HepG2 (cell line): ENCODE data around the gene GRID1. TPM values are rescaled to one million over a fixed set of nuclear protein-coding genes. Genes with fewer than 3 reads are reported as not detected.

ENCODE experiments used
- ATAC-seq: fragments of 200-7000 bp; cut with Tn5 transposase; 3 replicates; pipeline ENCODE4 v1.9.1; 2020; ENCODE audit warnings: mild to moderate bottlenecking, moderate library complexity
- BruUV-seq: library from RNA; stranded (reverse); fragments of 400-500 nt; replicated peaks from 2 replicates; lab custom pipeline; 2021; lab: Mats Ljungman, UMichigan
- CTCF ChIA-PET: fragments of 300-600 bp; formaldehyde crosslinking; extraction: SDS; loops from one replicate; lab custom pipeline; 2021; ENCODE audit warnings: low total read pairs, inconsistent platforms, low intra/inter-chr PET ratio; lab: Yijun Ruan, JAX
- POLR2A ChIA-PET: fragments of 350-600 bp; sonication (Branson Sonifier 250); formaldehyde crosslinking; loops from one replicate; lab custom pipeline; 2020; ENCODE audit warnings: antibody characterized with exemption, inconsistent platforms; lab: Yijun Ruan, JAX
- DNase-seq: peaks from one replicate; pipeline ENCODE4 v3.0.0-alpha.2; 2015; ENCODE audit warnings: low spot score
- FAIRE-seq: peaks from 3 replicates; lab custom pipeline; 2011; peaks lifted over from hg19 to GRCh38; lab: Jason Lieb, UNC
- H2AFZ ChIP-seq: one replicate; pipeline ENCODE4 v1.6.1; 2011; ENCODE audit warnings: low read length, inconsistent platforms
- H3K27ac ChIP-seq: fragments of 300-600 bp; 3 replicates; pipeline ENCODE4 v1.8.0; 2011; ENCODE audit warnings: mixed run types, mild to moderate bottlenecking, mixed read lengths, low read length, inconsistent platforms; ENCODE audit not compliant: insufficient read depth; ENCODE audit errors: extremely low read length
- H3K27me3 ChIP-seq, 2 experiments: fragments of 200-600 bp in 1 of 2; 2 replicates in 1 of 2; 3 replicates in 1 of 2; pipeline versions ENCODE4 v1.6.0 to v1.8.0; 2011; ENCODE audit warnings: low read length in 2 of 2, mild to moderate bottlenecking in 2 of 2, moderate library complexity in 2 of 2, inconsistent platforms in 1 of 2; ENCODE audit not compliant: insufficient read depth in 2 of 2, control insufficient read depth in 1 of 2
- H3K36me3 ChIP-seq, 2 experiments: fragments of 200-600 bp in 1 of 2; replicated peaks in 1 of 2; 2 replicates in 1 of 2; 3 replicates in 1 of 2; pipeline versions ENCODE4 v1.5.1 to v1.8.0; 2011; ENCODE audit warnings: low read length in 2 of 2, inconsistent platforms in 1 of 2; ENCODE audit not compliant: insufficient read depth in 2 of 2, control insufficient read depth in 1 of 2
- H3K4me1 ChIP-seq: 2 replicates; pipeline ENCODE4 v1.5.1; 2012; ENCODE audit warnings: low read length, inconsistent platforms; ENCODE audit not compliant: insufficient read depth
- H3K4me2 ChIP-seq: 2 replicates; pipeline ENCODE4 v1.6.0; 2011; ENCODE audit warnings: low read depth, low read length, inconsistent platforms
- H3K4me3 ChIP-seq, 3 experiments: fragments of 200-600 bp in 1 of 3; sonication (generic), shearing (Covaris generic) in 1 of 3; replicated peaks in 1 of 3; 2 replicates each; pipeline ENCODE4 v1.5.1; 2011 to 2016; ENCODE audit warnings: low read length in 3 of 3, inconsistent platforms in 2 of 3, low read depth in 2 of 3, mild to moderate bottlenecking in 2 of 3, control low read depth in 1 of 3, mixed read lengths in 1 of 3; ENCODE audit not compliant: insufficient read depth in 1 of 3
- H3K79me2 ChIP-seq: one replicate; pipeline ENCODE4 v1.6.1; 2011; ENCODE audit warnings: low read length, inconsistent platforms; ENCODE audit not compliant: insufficient read depth
- H3K9ac ChIP-seq: 2 replicates; pipeline ENCODE4 v1.6.0; 2011; ENCODE audit warnings: mild to moderate bottlenecking, low read depth, low read length, inconsistent platforms; ENCODE audit not compliant: insufficient read depth
- H3K9me3 ChIP-seq: 2 replicates; pipeline ENCODE4 v1.5.1; 2012; ENCODE audit warnings: mild to moderate bottlenecking, low read length
- H4K20me1 ChIP-seq: 2 replicates; pipeline ENCODE4 v1.6.0; 2011; ENCODE audit warnings: inconsistent platforms, mild to moderate bottlenecking, low read length, moderate library complexity; ENCODE audit not compliant: insufficient read depth
- FOXA1 ChIP-seq, 2 experiments: fragments of 450-650 bp in 1 of 2; sonication (generic) in 1 of 2; formaldehyde crosslinking in 1 of 2; IDR thresholded peaks; 2 replicates each; pipeline versions ENCODE4 v1.4.0 to v1.6.1; 2016 to 2020; ENCODE audit warnings: missing genetic modification reagents in 1 of 2
- FOXK2 ChIP-seq: fragments of 450-650 bp; IDR thresholded peaks from 2 replicates; pipeline ENCODE4 v1.6.1; 2016
- HNF4G ChIP-seq, 2 experiments: sonication (generic) in 1 of 2; formaldehyde crosslinking in 1 of 2; IDR thresholded peaks; 2 replicates each; pipeline versions ENCODE4 v1.4.0 to v1.6.1; 2011 to 2020; ENCODE audit warnings: borderline replicate concordance in 2 of 2, low read depth in 2 of 2, mild to moderate bottlenecking in 2 of 2, low read length in 1 of 2, missing genetic modification reagents in 1 of 2, moderate library complexity in 1 of 2
- JUNB ChIP-seq: sonication (generic); formaldehyde crosslinking; IDR thresholded peaks from 2 replicates; pipeline ENCODE4 v1.8.0; 2022; ENCODE audit warnings: missing genetic modification reagents, mild to moderate bottlenecking, borderline replicate concordance
- LBX2 ChIP-seq: sonication (generic); formaldehyde crosslinking; IDR thresholded peaks from 2 replicates; pipeline ENCODE4 v1.5.0; 2020; ENCODE audit warnings: missing genetic modification reagents, mild to moderate bottlenecking, borderline replicate concordance
- MEF2D ChIP-seq: sonication (generic); formaldehyde crosslinking; IDR thresholded peaks from 2 replicates; pipeline ENCODE4 v1.5.1; 2020; ENCODE audit warnings: mild to moderate bottlenecking, missing genetic modification reagents
- NFIB ChIP-seq: sonication (generic); formaldehyde crosslinking; IDR thresholded peaks from 2 replicates; pipeline ENCODE4 v1.9.0; 2021; ENCODE audit warnings: missing genetic modification reagents, mild to moderate bottlenecking, borderline replicate concordance
- ZNF138 ChIP-seq: sonication (generic); formaldehyde crosslinking; IDR thresholded peaks from 2 replicates; pipeline ENCODE4 v1.5.0; 2020; ENCODE audit warnings: mild to moderate bottlenecking, low read depth, missing genetic modification reagents
- ZNF326 ChIP-seq: sonication (generic); formaldehyde crosslinking; IDR thresholded peaks from 2 replicates; pipeline ENCODE4 v1.4.0; 2020; ENCODE audit warnings: missing genetic modification reagents, borderline replicate concordance
- ZNF468 ChIP-seq: sonication (generic); formaldehyde crosslinking; IDR thresholded peaks from 2 replicates; pipeline ENCODE4 v1.8.0; 2022; ENCODE audit warnings: mild to moderate bottlenecking, moderate library complexity, missing genetic modification reagents
- ZSCAN31 ChIP-seq: sonication (generic); formaldehyde crosslinking; IDR thresholded peaks from 2 replicates; pipeline ENCODE4 v1.5.0; 2020; ENCODE audit warnings: low read depth, mild to moderate bottlenecking, missing genetic modification reagents
- WGBS: methylation state at CpG from one replicate; pipeline ENCODE4 v1.1.6; 2017; ENCODE audit warnings: low lambda C conversion rate; 5-methylcytosine and 5-hydroxymethylcytosine counted together
- in situ Hi-C: cut with HindIII; loops from 2 replicates; pipeline ENCODE4 v1.10.0; 2017; ENCODE audit warnings: low pct_unique_long_range_greater_than_20kb; ENCODE audit not compliant: extremely low pct_ligation_motif_present
- intact Hi-C: fragments of 100-400 bp; cut with micrococcal nuclease; formaldehyde crosslinking; loops from one replicate; pipeline ENCODE4 v1.10.0; 2022; ENCODE audit not compliant: unreplicated experiment
- polyA plus RNA-seq, 8 experiments: library from polyadenylated mRNA; depleted of rRNA in 3 of 8; stranded (reverse) in 7 of 8; unstranded in 1 of 8; fragments of >200 nt; fragmentation: Illumina TruSeq in 4 of 8; extraction: Trizol in 4 of 8; gene quantifications; 2 replicates each; pipeline versions ENCODE4 v1.2.1 to v1.2.3, GENCODE V29; 2011 to 2016; ENCODE audit warnings: low read depth in 4 of 8, missing spikeins in 1 of 8, mixed read lengths in 1 of 8; ENCODE audit not compliant: insufficient read depth in 1 of 8
- total RNA-seq, 5 experiments: library from RNA; depleted of rRNA; stranded (reverse); fragments of >200 nt; fragmentation: Illumina TruSeq; extraction: Trizol; gene quantifications; 2 replicates each; pipeline ENCODE4 v1.2.3, GENCODE V29; 2016; ENCODE audit warnings: low read depth in 1 of 5
- TF ChIP-seq, protein P1 (sequence below): sonication (generic); formaldehyde crosslinking; IDR thresholded peaks from 2 replicates; pipeline ENCODE4 v1.8.1; 2023; ENCODE audit warnings: mild to moderate bottlenecking, missing genetic modification reagents, borderline replicate concordance
- TF ChIP-seq, protein P2 (sequence below): sonication (generic); IDR thresholded peaks from 2 replicates; pipeline ENCODE4 v1.6.1; 2016; ENCODE audit warnings: low read depth, borderline replicate concordance
- TF ChIP-seq, protein P3 (sequence below): IDR thresholded peaks from 2 replicates; pipeline ENCODE4 v1.6.1; 2018; ENCODE audit warnings: missing genetic modification reagents, mild to moderate bottlenecking, missing compliant biosample characterization

The GRID1 gene
- total and polyA plus RNA-seq, 2 of the 13 experiments (the other 11 are each of a cell fraction or from before 2014, with no cell fraction given), result 0.05 TPM; not detected in 1

DNA sequence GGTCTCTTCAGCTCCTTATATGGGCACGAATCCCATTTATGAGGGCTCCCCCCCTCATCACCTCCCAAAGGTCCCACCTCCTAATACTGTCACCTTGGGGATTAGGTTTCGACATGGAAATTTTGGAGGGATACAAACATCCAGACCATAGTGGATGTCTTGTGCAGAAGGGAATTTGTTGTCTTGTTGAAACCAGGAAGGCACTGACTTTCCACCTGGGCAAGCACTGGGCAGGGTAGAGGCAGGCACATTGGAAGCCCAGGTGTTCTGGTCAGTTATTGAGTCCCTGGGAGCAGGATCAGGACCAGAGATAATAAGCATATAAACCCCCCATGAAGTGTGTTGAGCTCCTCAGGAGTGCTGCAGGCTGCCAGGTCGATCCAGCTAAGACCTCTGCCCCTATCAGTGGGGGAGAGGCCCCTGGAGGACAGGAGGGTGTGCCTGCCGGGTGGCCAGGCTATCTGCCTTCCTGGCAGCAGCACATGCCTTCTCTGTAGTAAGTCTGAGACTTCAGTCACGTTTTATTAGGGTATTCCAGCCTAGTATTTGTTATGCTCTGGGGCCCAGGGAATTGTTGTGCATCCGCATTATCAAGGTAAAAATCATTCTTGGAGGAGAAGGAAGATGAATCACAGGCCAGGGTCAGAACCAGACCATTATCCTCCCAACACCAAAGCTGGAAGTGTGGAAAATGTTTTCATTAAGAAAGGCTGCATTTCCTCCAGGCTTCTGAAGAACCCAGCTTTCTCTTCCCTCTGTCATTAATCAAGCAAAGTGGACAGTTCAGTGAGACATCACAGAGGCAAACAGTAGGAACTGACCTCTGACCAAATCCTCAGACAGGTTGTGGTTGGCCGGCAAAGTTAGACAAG lies 503.1 kb downstream of the GRID1 start:
- Histone ChIP-seq H3K27ac (no peak overlapping the region), H3K27me3 (no peaks in the 10 kb centered on the region), H3K79me2 (no peaks in the 10 kb centered on the region), H4K20me1 (no peaks in the 10 kb centered on the region), H3K4me1 (no peaks in the 10 kb centered on the region), H3K9ac (no peak overlapping the region), H2AFZ (no peak overlapping the region), H3K4me3 (no peak overlapping the region), H3K4me2 (no peak overlapping the region), H3K9me3 (no peaks in the 10 kb centered on the region), H3K36me3 (no peaks in the 10 kb centered on the region)
- 2% methylated on average over 5 of the region's 7 CpGs for WGBS
- TF ChIP-seq FOXK2, result no peak
- no peak for TF ChIP-seq FOXA1 (IDR thresholded peaks at IDR 0.05)
- no peak for TF ChIP-seq FOXA1 (CRISPR knock-in tag; IDR thresholded peaks at IDR 0.05)
- TF ChIP-seq, protein P1, sequence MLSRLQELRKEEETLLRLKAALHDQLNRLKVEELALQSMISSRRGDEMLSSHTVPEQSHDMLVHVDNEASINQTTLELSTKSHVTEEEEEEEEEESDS (CRISPR knock-in tag), result no peak
- TF ChIP-seq ZNF326, result no peak
- no peak for TF ChIP-seq NFIB (CRISPR knock-in tag)
- TF ChIP-seq, protein P2, sequence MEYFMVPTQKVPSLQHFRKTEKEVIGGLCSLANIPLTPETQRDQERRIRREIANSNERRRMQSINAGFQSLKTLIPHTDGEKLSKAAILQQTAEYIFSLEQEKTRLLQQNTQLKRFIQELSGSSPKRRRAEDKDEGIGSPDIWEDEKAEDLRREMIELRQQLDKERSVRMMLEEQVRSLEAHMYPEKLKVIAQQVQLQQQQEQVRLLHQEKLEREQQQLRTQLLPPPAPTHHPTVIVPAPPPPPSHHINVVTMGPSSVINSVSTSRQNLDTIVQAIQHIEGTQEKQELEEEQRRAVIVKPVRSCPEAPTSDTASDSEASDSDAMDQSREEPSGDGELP, result no peak
- TF ChIP-seq ZNF138, result no peak
- no peak for TF ChIP-seq JUNB
- TF ChIP-seq HNF4G (IDR thresholded peaks at IDR 0.05; ENCODE audit: borderline replicate concordance, low read depth, low read length), result no peak
- no peak for TF ChIP-seq HNF4G (CRISPR knock-in tag; IDR thresholded peaks at IDR 0.05; ENCODE audit: borderline replicate concordance, low read depth)
- TF ChIP-seq, protein P3, sequence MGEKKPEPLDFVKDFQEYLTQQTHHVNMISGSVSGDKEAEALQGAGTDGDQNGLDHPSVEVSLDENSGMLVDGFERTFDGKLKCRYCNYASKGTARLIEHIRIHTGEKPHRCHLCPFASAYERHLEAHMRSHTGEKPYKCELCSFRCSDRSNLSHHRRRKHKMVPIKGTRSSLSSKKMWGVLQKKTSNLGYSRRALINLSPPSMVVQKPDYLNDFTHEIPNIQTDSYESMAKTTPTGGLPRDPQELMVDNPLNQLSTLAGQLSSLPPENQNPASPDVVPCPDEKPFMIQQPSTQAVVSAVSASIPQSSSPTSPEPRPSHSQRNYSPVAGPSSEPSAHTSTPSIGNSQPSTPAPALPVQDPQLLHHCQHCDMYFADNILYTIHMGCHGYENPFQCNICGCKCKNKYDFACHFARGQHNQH, result no peak
- no peak for TF ChIP-seq LBX2 (CRISPR knock-in tag)
- no peak for TF ChIP-seq MEF2D (CRISPR knock-in tag)
- TF ChIP-seq ZSCAN31 (CRISPR knock-in tag), result no peak
- no peak for TF ChIP-seq ZNF468 (CRISPR knock-in tag)
- no TSS peak for BruUV-seq
- CTCF ChIA-PET, result no interaction called here
- POLR2A ChIA-PET, result no interaction called here
- in situ Hi-C loops, result no loop called here
- FAIRE-seq (no peak), ATAC-seq (no peak), DNase-seq (no peak)
- intact Hi-C loops, result no loop called here
